Measurements from ENCODE around the gene ABHD16B. TPM values are rescaled to one million over a fixed set of nuclear protein-coding genes. Genes with fewer than 3 reads are reported as not detected.

Gene ABHD16B
- total and polyA plus RNA-seq, 2 of the 13 experiments (the other 11 are each of a cell fraction or from before 2014, with no cell fraction given), result not detected

- TF ChIP-seq CSRNP1 (CRISPR knock-in tag; IDR thresholded peaks at IDR 0.05), result no peak
- peak; percentile 85 for TF ChIP-seq TOPORS (CRISPR knock-in tag; IDR thresholded peaks at IDR 0.05)
- no peak for TF ChIP-seq NFRKB (IDR thresholded peaks at IDR 0.05)
- TF ChIP-seq ZNF749 (CRISPR knock-in tag; IDR thresholded peaks at IDR 0.05; ENCODE audit: borderline replicate concordance), result no peak
- TF ChIP-seq ZNF775 (CRISPR knock-in tag; IDR thresholded peaks at IDR 0.05; ENCODE audit: borderline replicate concordance), result no peak
- TF ChIP-seq MIER3 (CRISPR knock-in tag; IDR thresholded peaks at IDR 0.05; ENCODE audit: borderline replicate concordance), result peak; percentile 41; the same call in 1 of the 2 replicates
- no peak for TF ChIP-seq NR0B2 (CRISPR knock-in tag; IDR thresholded peaks at IDR 0.05)
- 0 out of 2 replicates have a peak, but pooled peaks have one; percentile 47 for TF ChIP-seq ZNF850 (CRISPR knock-in tag; conservative IDR thresholded peaks at IDR 0.05)
- 0 out of 2 replicates have a peak, but pooled peaks have one; percentile 38 for TF ChIP-seq MTERF4 (CRISPR knock-in tag; IDR thresholded peaks at IDR 0.05)
- no peak for TF ChIP-seq ATF7 (IDR thresholded peaks at IDR 0.05)
- TF ChIP-seq ATF7 (CRISPR knock-in tag; IDR thresholded peaks at IDR 0.05), result peak; percentile 1; the same call in 1 of the 2 replicates
- peak; percentile 53; the same call in 1 of the 2 replicates for TF ChIP-seq ZMYM3 (CRISPR knock-in tag; IDR thresholded peaks at IDR 0.05)
- TF ChIP-seq ZFYVE20 (CRISPR knock-in tag; IDR thresholded peaks at IDR 0.05; ENCODE audit: borderline replicate concordance, low read depth), result no peak
- TF ChIP-seq, protein P1, sequence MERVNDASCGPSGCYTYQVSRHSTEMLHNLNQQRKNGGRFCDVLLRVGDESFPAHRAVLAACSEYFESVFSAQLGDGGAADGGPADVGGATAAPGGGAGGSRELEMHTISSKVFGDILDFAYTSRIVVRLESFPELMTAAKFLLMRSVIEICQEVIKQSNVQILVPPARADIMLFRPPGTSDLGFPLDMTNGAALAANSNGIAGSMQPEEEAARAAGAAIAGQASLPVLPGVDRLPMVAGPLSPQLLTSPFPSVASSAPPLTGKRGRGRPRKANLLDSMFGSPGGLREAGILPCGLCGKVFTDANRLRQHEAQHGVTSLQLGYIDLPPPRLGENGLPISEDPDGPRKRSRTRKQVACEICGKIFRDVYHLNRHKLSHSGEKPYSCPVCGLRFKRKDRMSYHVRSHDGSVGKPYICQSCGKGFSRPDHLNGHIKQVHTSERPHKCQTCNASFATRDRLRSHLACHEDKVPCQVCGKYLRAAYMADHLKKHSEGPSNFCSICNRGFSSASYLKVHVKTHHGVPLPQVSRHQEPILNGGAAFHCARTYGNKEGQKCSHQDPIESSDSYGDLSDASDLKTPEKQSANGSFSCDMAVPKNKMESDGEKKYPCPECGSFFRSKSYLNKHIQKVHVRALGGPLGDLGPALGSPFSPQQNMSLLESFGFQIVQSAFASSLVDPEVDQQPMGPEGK (CRISPR knock-in tag; IDR thresholded peaks at IDR 0.05), result peak; percentile 99
- no peak for TF ChIP-seq CREM (IDR thresholded peaks at IDR 0.05)
- TF ChIP-seq CREM (CRISPR knock-in tag; IDR thresholded peaks at IDR 0.05), result no peak
- TF ChIP-seq, protein P2, sequence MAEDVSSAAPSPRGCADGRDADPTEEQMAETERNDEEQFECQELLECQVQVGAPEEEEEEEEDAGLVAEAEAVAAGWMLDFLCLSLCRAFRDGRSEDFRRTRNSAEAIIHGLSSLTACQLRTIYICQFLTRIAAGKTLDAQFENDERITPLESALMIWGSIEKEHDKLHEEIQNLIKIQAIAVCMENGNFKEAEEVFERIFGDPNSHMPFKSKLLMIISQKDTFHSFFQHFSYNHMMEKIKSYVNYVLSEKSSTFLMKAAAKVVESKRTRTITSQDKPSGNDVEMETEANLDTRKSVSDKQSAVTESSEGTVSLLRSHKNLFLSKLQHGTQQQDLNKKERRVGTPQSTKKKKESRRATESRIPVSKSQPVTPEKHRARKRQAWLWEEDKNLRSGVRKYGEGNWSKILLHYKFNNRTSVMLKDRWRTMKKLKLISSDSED (CRISPR knock-in tag; IDR thresholded peaks at IDR 0.05), result no peak
- peak; percentile 98 for TF ChIP-seq ZNF567 (CRISPR knock-in tag; IDR thresholded peaks at IDR 0.05; ENCODE audit: borderline replicate concordance)
- no peak for TF ChIP-seq CAMTA2 (CRISPR knock-in tag; IDR thresholded peaks at IDR 0.05; ENCODE audit: borderline replicate concordance)
- peak; percentile 70 for TF ChIP-seq NAIF1 (CRISPR knock-in tag; IDR thresholded peaks at IDR 0.05; ENCODE audit: borderline replicate concordance)
- no peak for TF ChIP-seq HIVEP1 (CRISPR knock-in tag; IDR thresholded peaks at IDR 0.05)
- peak; percentile 48; the same call in 1 of the 2 replicates for TF ChIP-seq CHCHD3 (CRISPR knock-in tag; IDR thresholded peaks at IDR 0.05)
- TF ChIP-seq ETV6 (CRISPR knock-in tag; conservative IDR thresholded peaks at IDR 0.05), result no peak; the same call in 1 of the 2 replicates
- no peak for TF ChIP-seq MLLT10 (CRISPR knock-in tag; IDR thresholded peaks at IDR 0.05)
These were observed 2.7 kb upstream of the ABHD16B start (continued) for GRCh38 chr20:63858393-63859165.

Measured in HepG2 (cell line).